HG03575 (cell line): ENCODE data around the gene AWAT2.
"Not testable (repeated sequence)": the region's sequence is repeated elsewhere in the genome, so short reads cannot be mapped to it uniquely, and the experiment has no call there.

Experiments
- ATAC-seq: cut with Tn5 transposase; IDR thresholded peaks from one replicate; pipeline ENCODE4 v1.9.1; 2021; ENCODE audit not compliant: unreplicated experiment, insufficient number of reproducible peaks, low FRiP score; ENCODE audit errors: extremely low read depth

The AWAT2 gene

GRCh38 chrX:70009049-70009448 lies 40.7 kb downstream of the AWAT2 start:
- no peak for ATAC-seq

- no peak for ATAC-seq
Measured at GRCh38 chrX:70007946-70008345, 41.8 kb downstream of the AWAT2 start.

DNA sequence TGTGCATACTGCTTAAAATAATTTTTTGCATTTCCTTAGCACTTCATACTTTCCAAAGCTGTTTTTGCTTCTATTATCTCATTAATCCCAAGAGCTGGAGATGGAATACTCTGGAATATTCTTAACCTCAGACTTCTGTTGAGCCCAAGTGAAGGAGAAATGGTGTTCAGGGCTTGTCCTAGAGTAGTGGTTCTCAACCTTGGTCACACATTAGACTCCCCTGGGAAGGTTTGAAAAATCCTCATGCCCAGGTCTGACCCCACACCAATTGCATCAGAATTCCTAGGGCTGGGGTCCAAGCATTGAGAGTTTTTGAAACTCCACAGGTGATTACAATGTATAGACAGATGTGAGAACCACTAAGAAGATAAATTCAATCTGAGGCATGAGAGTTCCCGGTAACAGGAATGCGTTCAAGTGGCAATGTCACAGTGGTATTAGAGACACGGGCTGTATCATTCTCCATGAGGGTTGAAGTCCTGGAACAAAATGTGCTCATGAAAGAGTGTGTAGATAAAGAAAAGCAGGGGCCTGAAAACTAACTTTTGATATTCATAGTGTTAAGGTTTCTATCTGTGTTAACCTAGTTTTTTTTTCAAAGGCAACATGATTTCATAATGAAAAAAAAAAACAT lies 47.9 kb downstream of the AWAT2 start:
- no peak for ATAC-seq

DNA sequence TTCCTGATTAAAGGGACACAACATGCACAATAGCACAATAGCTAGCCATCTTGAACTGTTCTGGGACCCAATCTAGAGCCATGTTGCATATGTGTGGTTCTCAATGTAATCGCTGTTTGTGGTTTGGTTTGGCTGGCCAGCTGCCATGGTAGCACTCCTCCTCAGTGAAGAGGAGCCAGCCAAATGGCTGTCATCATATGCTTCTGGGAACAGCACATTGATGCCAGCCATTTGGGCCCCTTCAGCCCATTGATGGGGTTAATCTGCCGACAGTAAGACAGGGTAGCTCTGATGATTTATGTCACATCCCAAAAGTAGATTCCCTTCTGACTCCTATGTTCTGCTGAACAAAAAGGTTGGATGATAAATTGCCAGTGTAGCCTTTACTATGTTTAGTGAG lies 48.5 kb downstream of the AWAT2 start:
- no peak for ATAC-seq

- not testable (repeated sequence) for ATAC-seq
Measured at GRCh38 chrX:69998299-69998698, 51.4 kb downstream of the AWAT2 start.

DNA sequence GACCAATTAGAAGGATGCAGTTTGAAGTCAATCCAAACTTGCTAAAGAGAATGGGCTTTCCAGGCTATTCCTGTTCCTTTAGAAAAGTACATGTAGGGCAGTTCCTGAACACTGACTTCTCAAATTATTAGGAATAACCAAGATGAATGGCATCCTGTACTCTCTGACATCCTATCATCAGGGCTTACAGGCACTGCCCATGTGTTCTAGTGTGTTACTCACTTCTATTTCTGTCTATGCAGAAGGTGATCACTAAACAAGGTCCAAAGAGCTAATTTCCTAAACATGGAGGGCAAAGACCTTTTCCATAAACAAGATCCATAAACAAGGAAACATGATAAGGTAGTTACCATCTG lies 53.6 kb downstream of the AWAT2 start:
- no peak for ATAC-seq

- no peak for ATAC-seq
Measured at GRCh38 chrX:69995362-69996112, 54.2 kb downstream of the AWAT2 start.

GRCh38 chrX:69993494-69993893 lies 56.2 kb downstream of the AWAT2 start:
- no peak for ATAC-seq

- ATAC-seq: no peak
Measured at GRCh38 chrX:69991685-69992084, 58.1 kb downstream of the AWAT2 start.
